Suprapubic skin (tissue), 4 donors: Measurements from ENCODE around the gene CCDC148.

Source experiments
- EP300 ChIP-seq: sonication (generic); formaldehyde crosslinking; IDR thresholded peaks from one replicate; pipeline ENCODE4 v1.6.1; 2017; ENCODE audit warnings: antibody characterized with exemption
- POLR2A ChIP-seq, 2 donors: fragments of 450-650 bp; IDR thresholded peaks; one replicate each; pipeline ENCODE4 v1.6.1; 2017; ENCODE audit warnings: antibody characterized with exemption in 2 of 2, mild to moderate bottlenecking in 2 of 2, moderate library complexity in 2 of 2
- POLR2AphosphoS5 ChIP-seq, 3 donors: sonication (generic); formaldehyde crosslinking; IDR thresholded peaks; one replicate each; pipeline ENCODE4 v1.6.1; 2017; ENCODE audit warnings: antibody characterized with exemption in 3 of 3
- TF ChIP-seq, protein P1 (sequence below), 2 donors: fragments of 200-600 bp in 1 of 2; fragments of 450-650 bp in 1 of 2; sonication (generic) in 1 of 2; IDR thresholded peaks; one replicate each; pipeline ENCODE4 v1.5.1; 2016 to 2019; ENCODE audit warnings: antibody characterized with exemption in 2 of 2, mild to moderate bottlenecking in 1 of 2, moderate library complexity in 1 of 2

DNA sequence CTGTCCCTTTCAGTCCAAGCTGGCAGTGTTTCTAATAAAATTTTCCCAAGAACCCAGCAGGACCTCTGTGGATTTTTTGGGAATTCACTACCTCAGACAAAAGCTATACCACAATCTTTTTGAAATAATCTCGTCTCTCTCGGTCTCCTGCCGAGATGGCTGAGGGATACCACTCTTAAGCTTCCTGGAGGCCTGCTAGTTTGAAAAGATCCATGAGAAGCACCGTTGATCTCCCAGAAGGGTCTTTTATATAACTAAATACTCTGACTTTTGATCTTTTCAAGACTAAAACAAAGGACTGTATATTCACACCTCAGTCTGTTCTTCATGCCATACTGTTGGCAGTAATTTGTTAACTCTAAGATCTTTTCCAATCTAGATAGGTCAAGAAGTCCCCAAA, 213.2 kb downstream of the CCDC148 start:
- no peak for TF ChIP-seq EP300
- TF ChIP-seq POLR2AphosphoS5 (IDR thresholded peaks at IDR 0.05): no peak
- TF ChIP-seq, protein P1, sequence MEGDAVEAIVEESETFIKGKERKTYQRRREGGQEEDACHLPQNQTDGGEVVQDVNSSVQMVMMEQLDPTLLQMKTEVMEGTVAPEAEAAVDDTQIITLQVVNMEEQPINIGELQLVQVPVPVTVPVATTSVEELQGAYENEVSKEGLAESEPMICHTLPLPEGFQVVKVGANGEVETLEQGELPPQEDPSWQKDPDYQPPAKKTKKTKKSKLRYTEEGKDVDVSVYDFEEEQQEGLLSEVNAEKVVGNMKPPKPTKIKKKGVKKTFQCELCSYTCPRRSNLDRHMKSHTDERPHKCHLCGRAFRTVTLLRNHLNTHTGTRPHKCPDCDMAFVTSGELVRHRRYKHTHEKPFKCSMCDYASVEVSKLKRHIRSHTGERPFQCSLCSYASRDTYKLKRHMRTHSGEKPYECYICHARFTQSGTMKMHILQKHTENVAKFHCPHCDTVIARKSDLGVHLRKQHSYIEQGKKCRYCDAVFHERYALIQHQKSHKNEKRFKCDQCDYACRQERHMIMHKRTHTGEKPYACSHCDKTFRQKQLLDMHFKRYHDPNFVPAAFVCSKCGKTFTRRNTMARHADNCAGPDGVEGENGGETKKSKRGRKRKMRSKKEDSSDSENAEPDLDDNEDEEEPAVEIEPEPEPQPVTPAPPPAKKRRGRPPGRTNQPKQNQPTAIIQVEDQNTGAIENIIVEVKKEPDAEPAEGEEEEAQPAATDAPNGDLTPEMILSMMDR (IDR thresholded peaks at IDR 0.05): no peak
- TF ChIP-seq POLR2A (IDR thresholded peaks at IDR 0.05): no peak
